Lower leg skin (tissue), 3 donors: ENCODE measurements around the gene ZNF804B.

Source experiments
- POLR2A ChIP-seq, 2 donors: fragments of 450-650 bp; IDR thresholded peaks; one replicate each; pipeline ENCODE4 v1.6.1; 2016 to 2017; ENCODE audit warnings: antibody characterized with exemption in 2 of 2, mild to moderate bottlenecking in 1 of 2, moderate library complexity in 1 of 2
- TF ChIP-seq, protein P1 (sequence below), 3 donors: fragments of 450-650 bp; IDR thresholded peaks; one replicate each; pipeline ENCODE4 v1.5.1; 2016; ENCODE audit warnings: antibody characterized with exemption in 3 of 3, mild to moderate bottlenecking in 3 of 3, moderate library complexity in 2 of 3

DNA sequence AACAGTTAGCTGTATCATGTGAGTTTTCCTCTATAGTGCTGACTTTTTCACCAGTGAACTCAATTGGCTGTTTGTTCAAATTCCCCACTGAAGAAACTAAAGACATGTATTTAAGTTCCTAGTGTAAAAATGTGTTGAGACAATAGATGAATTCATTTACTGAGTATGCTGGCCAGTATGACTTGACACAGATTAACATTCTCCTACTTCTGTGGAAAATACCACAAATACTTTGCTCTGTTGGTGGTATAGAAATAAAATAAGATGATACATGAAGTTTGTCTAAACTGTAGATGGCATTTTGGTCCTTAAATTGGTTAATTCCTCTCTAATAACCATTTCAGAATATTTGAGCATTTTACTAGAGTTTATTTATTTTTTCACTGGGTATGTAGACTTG, 263.7 kb downstream of the ZNF804B start:
- TF ChIP-seq, protein P1, sequence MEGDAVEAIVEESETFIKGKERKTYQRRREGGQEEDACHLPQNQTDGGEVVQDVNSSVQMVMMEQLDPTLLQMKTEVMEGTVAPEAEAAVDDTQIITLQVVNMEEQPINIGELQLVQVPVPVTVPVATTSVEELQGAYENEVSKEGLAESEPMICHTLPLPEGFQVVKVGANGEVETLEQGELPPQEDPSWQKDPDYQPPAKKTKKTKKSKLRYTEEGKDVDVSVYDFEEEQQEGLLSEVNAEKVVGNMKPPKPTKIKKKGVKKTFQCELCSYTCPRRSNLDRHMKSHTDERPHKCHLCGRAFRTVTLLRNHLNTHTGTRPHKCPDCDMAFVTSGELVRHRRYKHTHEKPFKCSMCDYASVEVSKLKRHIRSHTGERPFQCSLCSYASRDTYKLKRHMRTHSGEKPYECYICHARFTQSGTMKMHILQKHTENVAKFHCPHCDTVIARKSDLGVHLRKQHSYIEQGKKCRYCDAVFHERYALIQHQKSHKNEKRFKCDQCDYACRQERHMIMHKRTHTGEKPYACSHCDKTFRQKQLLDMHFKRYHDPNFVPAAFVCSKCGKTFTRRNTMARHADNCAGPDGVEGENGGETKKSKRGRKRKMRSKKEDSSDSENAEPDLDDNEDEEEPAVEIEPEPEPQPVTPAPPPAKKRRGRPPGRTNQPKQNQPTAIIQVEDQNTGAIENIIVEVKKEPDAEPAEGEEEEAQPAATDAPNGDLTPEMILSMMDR (IDR thresholded peaks at IDR 0.05) = no peak
- TF ChIP-seq POLR2A (IDR thresholded peaks at IDR 0.05) = no peak
